ENCODE data around the gene C2orf80.

DNA sequence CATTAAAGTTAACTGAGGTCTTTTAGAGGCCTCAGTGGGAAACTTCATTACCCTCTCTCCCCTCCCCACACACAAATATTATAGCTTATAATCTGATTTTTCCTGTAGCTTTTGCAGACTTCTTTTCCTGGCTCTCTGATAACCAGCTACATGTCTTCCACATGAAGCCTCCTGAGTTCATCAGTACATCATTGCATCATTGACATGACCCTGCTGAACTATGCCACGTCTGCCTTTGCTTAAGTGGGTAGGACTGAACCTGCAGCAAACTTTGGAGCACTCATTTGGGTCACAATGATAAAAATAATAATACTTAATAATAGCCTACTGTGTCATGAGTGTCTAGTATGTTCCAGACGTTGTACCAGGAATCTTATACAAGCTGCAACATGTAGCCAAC, 33.4 kb downstream of the C2orf80 start:
- TF ChIP-seq, protein P1, sequence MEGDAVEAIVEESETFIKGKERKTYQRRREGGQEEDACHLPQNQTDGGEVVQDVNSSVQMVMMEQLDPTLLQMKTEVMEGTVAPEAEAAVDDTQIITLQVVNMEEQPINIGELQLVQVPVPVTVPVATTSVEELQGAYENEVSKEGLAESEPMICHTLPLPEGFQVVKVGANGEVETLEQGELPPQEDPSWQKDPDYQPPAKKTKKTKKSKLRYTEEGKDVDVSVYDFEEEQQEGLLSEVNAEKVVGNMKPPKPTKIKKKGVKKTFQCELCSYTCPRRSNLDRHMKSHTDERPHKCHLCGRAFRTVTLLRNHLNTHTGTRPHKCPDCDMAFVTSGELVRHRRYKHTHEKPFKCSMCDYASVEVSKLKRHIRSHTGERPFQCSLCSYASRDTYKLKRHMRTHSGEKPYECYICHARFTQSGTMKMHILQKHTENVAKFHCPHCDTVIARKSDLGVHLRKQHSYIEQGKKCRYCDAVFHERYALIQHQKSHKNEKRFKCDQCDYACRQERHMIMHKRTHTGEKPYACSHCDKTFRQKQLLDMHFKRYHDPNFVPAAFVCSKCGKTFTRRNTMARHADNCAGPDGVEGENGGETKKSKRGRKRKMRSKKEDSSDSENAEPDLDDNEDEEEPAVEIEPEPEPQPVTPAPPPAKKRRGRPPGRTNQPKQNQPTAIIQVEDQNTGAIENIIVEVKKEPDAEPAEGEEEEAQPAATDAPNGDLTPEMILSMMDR (IDR thresholded peaks at IDR 0.05; ENCODE audit: low read depth, low read length, poor library complexity, severe bottlenecking) = no peak
- no peak for TF ChIP-seq EZH2phosphoT487 (IDR thresholded peaks at IDR 0.05; ENCODE audit: borderline replicate concordance, low read length)
